Activated B cell treated with CpG ODN at 0.5 μM for 24 hours (primary cell): ENCODE data around the gene MBOAT1. TPM values are rescaled to one million over a fixed set of nuclear protein-coding genes. Genes with fewer than 3 reads are reported as not detected.

ENCODE experiments used
- ATAC-seq: fragments of 200-7000 bp; cut with Tn5 transposase; one replicate; pipeline ENCODE4 v1.10.0; 2021; ENCODE audit warnings: low read depth, mild to moderate bottlenecking, moderate library complexity
- CTCF ChIA-PET: fragments of 350-600 bp; sonication (Branson Sonifier 250); formaldehyde crosslinking; loops from one replicate; lab custom pipeline; 2021; ENCODE audit warnings: antibody characterized with exemption; lab: Charles Lee
- POLR2A ChIA-PET: fragments of 350-600 bp; sonication (Branson Sonifier 250); formaldehyde crosslinking; loops from one replicate; lab custom pipeline; 2021; ENCODE audit warnings: antibody characterized with exemption; lab: Charles Lee
- DNase-seq: peaks from one replicate; pipeline ENCODE4 v3.0.0; 2022
- H3K27ac Mint-ChIP-seq: one replicate; pipeline ENCODE4 v1.8.0; 2020; ENCODE audit warnings: mixed read lengths
- H3K27me3 Mint-ChIP-seq: one replicate; pipeline ENCODE4 v1.8.0; 2021; ENCODE audit warnings: mixed read lengths
- H3K36me3 Mint-ChIP-seq: one replicate; pipeline ENCODE4 v1.8.0; 2021; ENCODE audit warnings: low read depth, mixed read lengths
- H3K4me1 Mint-ChIP-seq: one replicate; pipeline ENCODE4 v1.8.0; 2021; ENCODE audit warnings: mixed read lengths
- H3K4me3 Mint-ChIP-seq: one replicate; pipeline ENCODE4 v1.8.0; 2020; ENCODE audit warnings: mild to moderate bottlenecking, mixed read lengths
- H3K9me3 Mint-ChIP-seq: one replicate; pipeline ENCODE4 v1.8.0; 2020; ENCODE audit warnings: mixed read lengths
- intact Hi-C: fragments of 100-400 bp; cut with micrococcal nuclease; formaldehyde crosslinking; loops from one replicate; pipeline ENCODE4 v1.15.1; 2024
- total RNA-seq: library from RNA; stranded (reverse); gene quantifications from 2 replicates; pipeline ENCODE4 v1.2.3, GENCODE V29; 2022
- TF ChIP-seq, protein P1 (sequence below): fragments of 200-600 bp; IDR thresholded peaks from one replicate; pipeline ENCODE4 v1.8.0; 2022; ENCODE audit warnings: antibody characterized with exemption, mild to moderate bottlenecking

Gene MBOAT1
- total RNA-seq, 1 donor from 2014 or later, result 3.7 TPM

GRCh38 chr6:20112841-20113240 lies 99.4 kb downstream of the MBOAT1 start:
- peaks cover 25% of the 10 kb centered on the region for H3K36me3 Mint-ChIP-seq
- TF ChIP-seq, protein P1, sequence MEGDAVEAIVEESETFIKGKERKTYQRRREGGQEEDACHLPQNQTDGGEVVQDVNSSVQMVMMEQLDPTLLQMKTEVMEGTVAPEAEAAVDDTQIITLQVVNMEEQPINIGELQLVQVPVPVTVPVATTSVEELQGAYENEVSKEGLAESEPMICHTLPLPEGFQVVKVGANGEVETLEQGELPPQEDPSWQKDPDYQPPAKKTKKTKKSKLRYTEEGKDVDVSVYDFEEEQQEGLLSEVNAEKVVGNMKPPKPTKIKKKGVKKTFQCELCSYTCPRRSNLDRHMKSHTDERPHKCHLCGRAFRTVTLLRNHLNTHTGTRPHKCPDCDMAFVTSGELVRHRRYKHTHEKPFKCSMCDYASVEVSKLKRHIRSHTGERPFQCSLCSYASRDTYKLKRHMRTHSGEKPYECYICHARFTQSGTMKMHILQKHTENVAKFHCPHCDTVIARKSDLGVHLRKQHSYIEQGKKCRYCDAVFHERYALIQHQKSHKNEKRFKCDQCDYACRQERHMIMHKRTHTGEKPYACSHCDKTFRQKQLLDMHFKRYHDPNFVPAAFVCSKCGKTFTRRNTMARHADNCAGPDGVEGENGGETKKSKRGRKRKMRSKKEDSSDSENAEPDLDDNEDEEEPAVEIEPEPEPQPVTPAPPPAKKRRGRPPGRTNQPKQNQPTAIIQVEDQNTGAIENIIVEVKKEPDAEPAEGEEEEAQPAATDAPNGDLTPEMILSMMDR, result no peak
- intact Hi-C loops, result no loop called here
- H3K4me3 Mint-ChIP-seq, result no peak overlapping the region
- H3K9me3 Mint-ChIP-seq, result no peaks in the 10 kb centered on the region
- ChIA-PET POLR2A (no interaction called here), CTCF (interaction anchor here (2.6 kb wide), 1 partner anchor 14 kb away, joined by 9 read pairs; no protein-coding TSS in a partner anchor)
- H3K27ac Mint-ChIP-seq, result no peak overlapping the region
- H3K27me3 Mint-ChIP-seq, result no peaks in the 10 kb centered on the region
- H3K4me1 Mint-ChIP-seq, result no peaks in the 10 kb centered on the region
- ATAC-seq (no peak), DNase-seq (no peak)

GRCh38 chr6:20112241-20112640 lies 100.0 kb downstream of the MBOAT1 start:
- TF ChIP-seq, protein P1, result no peak
- no peak overlapping the region for H3K27ac Mint-ChIP-seq
- H3K27me3 Mint-ChIP-seq, result no peaks in the 10 kb centered on the region
- ChIA-PET POLR2A (no interaction called here), CTCF (interaction anchor here (2.6 kb wide), 1 partner anchor 14 kb away, joined by 9 read pairs; no protein-coding TSS in a partner anchor)
- ATAC-seq (no peak), DNase-seq (no peak)
- H3K4me1 Mint-ChIP-seq, result no peaks in the 10 kb centered on the region
- no peaks in the 10 kb centered on the region for H3K9me3 Mint-ChIP-seq
- peaks cover 21% of the 10 kb centered on the region for H3K36me3 Mint-ChIP-seq
- intact Hi-C loops, result no loop called here
- H3K4me3 Mint-ChIP-seq, result no peak overlapping the region

DNA sequence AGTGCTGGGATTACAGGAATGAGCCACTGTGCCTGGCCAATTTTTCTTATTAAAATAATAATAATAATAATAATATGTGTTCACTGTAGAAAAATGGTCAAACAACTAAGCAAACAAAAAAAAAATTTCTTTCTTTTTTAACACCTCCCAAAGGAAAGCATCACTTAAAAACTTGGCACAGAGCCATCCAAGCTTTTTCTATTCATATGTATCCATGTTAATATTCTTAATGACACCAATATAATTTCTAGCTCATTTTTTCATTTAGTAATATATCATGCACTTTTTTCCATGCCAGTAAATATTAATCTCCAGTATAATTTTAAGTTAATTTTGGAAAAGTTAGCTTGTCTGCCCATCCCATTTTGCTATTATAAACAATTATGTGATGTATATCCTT lies 101.8 kb downstream of the MBOAT1 start:
- ATAC-seq (no peak), DNase-seq (no peak)
- H3K27me3 Mint-ChIP-seq, result no peaks in the 10 kb centered on the region
- ChIA-PET POLR2A (no interaction called here), CTCF (interaction anchor here (0.6 to 2.6 kb wide), 2 partner anchors 16 to 240 kb away, joined by 3 to 9 read pairs; no protein-coding TSS in a partner anchor)
- no peaks in the 10 kb centered on the region for H3K9me3 Mint-ChIP-seq
- H3K4me1 Mint-ChIP-seq, result no peaks in the 10 kb centered on the region
- H3K4me3 Mint-ChIP-seq, result no peak overlapping the region
- TF ChIP-seq, protein P1, result no peak
- no peak overlapping the region for H3K27ac Mint-ChIP-seq
- intact Hi-C loops, result no loop called here
- H3K36me3 Mint-ChIP-seq, result peaks cover 21% of the 10 kb centered on the region

DNA sequence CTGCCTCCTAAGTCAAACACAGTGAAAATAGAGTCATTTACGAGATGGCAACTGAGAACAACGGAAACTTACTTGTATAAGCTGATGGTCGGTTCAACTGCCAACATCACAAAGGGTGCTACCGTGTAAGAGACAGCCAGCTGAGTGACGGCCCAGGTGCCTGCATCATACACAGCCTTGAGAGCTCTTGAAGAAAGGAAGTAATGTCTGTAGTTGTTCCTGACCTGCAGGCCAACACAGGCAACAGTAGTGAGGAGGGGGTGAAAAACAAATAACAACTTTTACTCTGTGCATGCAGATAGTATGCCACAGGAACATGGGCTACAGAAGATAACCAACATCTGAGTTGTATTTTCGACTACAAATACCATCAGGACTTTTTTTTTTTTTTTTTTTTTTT lies 102.7 kb downstream of the MBOAT1 start:
- DNase-seq (no peak), ATAC-seq (no peak)
- TF ChIP-seq, protein P1, result no peak
- no peak overlapping the region for H3K4me3 Mint-ChIP-seq
- H3K36me3 Mint-ChIP-seq, result peaks cover 21% of the 10 kb centered on the region
- intact Hi-C loops, result no loop called here
- H3K27ac Mint-ChIP-seq, result no peak overlapping the region
- ChIA-PET POLR2A (no interaction called here), CTCF (no interaction called here)
- H3K9me3 Mint-ChIP-seq, result no peaks in the 10 kb centered on the region
- H3K4me1 Mint-ChIP-seq, result no peaks in the 10 kb centered on the region
- H3K27me3 Mint-ChIP-seq, result no peaks in the 10 kb centered on the region

GRCh38 chr6:20105838-20106237 lies 106.4 kb downstream of the MBOAT1 start:
- no peak overlapping the region for H3K4me3 Mint-ChIP-seq
- intact Hi-C loops, result no loop called here
- H3K36me3 Mint-ChIP-seq, result peaks cover 19% of the 10 kb centered on the region
- DNase-seq, result no peak
- no peak for ATAC-seq
- H3K4me1 Mint-ChIP-seq, result no peaks in the 10 kb centered on the region
- no peaks in the 10 kb centered on the region for H3K27me3 Mint-ChIP-seq
- POLR2A ChIA-PET, result no interaction called here
- TF ChIP-seq, protein P1, result no peak
- no peaks in the 10 kb centered on the region for H3K9me3 Mint-ChIP-seq
- CTCF ChIA-PET, result interaction anchor here (1.9 kb wide), 1 partner anchor 21 kb away, joined by 4 read pairs; no protein-coding TSS in a partner anchor
- no peak overlapping the region for H3K27ac Mint-ChIP-seq
